GM20431 (cell line): Measurements from ENCODE around the gene WIPF1.
"Not testable (repeated sequence)": the region's sequence is repeated elsewhere in the genome, so short reads cannot be mapped to it uniquely, and the experiment has no call there.

Source experiments
- in situ Hi-C: fragments of 300-500 bp; cut with MseI, MboI; formaldehyde crosslinking; loops from one replicate; pipeline ENCODE4 v1.15.0; 2020; ENCODE audit warnings: low sequenced_read_pairs; ENCODE audit not compliant: unreplicated experiment

WIPF1 gene

GRCh38 chr2:174548646-174549045, 49.0 kb downstream of the WIPF1 start:
- in situ Hi-C loops, result not testable (repeated sequence)

GRCh38 chr2:174548021-174548420, 49.6 kb downstream of the WIPF1 start:
- in situ Hi-C loops, result not testable (repeated sequence)

DNA sequence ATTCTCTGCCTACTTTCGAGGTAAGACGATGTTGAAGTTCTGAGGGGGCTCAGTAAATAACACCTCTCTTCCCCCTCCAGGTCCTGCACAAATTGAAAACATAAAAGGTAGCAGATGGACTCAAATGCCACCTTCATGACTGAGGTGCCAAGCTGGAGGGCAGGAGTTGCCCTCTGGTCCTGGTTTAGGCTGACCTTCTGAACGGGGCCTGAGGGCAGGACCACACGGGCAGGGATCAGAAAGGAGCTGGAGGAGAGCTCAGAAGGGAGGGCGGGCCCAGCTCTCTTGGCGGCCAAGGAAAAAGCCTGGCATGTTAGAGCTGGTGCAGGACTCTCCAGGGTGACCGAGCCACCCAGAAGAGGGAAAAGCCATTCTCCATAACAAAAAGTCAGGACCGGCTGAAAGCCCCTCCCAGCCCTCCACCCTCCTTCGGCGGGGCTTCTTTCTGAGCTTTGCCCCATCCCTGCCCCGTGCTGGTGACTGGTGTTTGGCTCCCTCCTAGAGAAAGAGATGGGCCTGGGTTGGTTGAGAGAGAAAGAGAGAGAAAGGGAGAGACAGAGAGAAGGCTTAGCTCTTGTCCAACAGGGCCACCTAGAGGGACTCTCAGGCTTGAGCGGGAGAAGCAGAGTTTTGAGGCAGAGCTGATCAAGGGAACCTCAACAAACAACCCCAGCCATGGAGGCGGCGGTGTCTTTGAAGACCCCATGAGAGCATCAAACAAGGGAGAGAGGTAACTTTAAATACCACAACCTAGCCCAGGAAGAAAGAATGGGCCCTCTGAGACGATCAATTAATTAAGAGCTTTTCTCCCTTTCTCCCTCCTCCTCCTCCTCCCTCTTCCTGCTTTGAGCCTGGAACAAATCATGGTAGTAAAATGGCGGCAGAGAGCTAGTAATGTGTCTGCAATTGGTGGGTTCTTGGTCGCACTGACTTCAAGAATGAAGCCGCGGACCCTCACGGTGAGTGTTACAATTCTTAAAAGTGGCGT, 50.8 kb downstream of the WIPF1 start:
- in situ Hi-C loops, result no loop called here

- in situ Hi-C loops, result no loop called here
Measured at GRCh38 chr2:174545240-174545639, 52.4 kb downstream of the WIPF1 start.

DNA sequence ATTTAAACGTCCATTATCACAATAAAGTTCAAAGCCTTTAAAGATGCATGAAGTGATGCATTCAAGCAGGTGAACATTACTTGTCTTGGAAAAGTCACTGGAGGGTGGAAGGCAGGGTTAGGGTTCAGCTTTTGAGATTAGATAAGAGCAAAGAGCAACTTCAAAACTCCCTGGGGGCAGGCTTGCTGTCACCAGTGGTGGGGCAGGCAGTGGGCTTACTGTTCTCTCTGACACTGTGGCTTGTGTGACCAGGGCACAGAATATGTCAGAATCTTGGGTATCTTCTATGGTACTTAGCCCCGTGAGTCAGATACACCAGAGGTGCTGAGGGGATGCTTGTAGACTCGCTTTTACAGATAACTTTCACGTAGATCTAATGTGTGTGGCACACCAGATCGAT, 52.8 kb downstream of the WIPF1 start:
- in situ Hi-C loops, result no loop called here

GRCh38 chr2:174544156-174544555, 53.4 kb downstream of the WIPF1 start:
- in situ Hi-C loops, result no loop called here

DNA sequence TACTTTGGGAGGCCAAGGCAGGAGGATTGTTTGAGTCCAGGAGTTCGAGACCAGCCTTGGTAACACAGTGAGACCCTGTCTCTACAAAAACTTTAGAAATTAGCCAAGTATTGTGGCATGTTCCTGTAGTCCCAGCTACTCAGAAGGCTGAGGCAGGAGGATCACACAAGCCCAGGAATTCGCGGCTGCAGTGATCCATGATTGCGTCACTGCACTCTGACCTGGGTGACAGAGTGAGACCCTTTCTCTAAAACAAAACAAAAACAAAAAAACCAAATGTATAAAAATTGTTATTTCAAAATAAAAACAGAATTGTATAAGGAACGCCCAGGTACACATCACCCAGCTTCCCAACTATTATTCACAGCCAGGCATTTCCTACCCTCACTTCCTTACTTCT, 56.7 kb downstream of the WIPF1 start:
- in situ Hi-C loops, result no loop called here

DNA sequence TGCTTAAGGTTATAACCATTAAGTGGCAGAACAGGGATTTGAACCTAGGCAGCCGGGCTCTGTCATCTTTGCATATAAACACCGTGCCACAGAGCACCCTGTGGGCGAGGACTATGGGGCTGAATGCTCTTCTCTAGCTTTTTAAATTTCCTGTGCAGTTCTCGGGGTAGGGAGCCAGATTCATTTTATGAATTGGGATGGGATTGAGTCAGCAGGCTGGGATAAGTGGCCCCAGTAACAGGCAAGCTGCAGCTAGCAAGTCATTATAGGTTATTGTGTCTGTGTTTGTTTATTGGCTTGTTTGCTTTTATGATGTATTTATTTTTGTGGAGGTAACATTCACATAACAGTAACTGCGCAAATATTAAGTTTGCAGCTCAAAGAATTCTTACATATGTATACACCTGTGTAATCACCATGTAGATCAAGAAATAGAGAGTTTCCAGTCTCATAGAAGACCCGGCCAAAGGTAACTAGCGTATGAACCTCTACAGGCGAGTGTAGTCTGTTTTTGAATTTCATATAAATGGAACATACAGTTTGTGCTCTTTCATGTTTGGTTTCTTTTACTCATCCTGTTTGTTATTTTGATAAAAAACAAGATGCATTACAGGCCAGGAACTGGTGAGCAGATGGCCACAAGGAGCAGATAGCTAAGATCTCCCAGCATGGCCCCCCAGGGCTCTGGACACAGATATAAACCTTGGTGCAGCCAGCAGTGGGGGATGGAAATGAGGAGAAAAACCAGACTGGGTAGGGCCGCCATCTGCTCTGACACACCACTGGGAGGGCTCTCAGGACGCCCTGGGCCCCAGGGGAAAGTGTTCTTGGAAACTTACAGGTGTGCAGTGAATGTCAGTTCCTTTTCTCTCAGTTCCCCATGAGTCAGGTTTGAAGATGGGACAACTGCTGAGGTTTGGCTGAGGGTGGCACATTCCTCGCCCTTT, 61.6 kb downstream of the WIPF1 start:
- in situ Hi-C loops, result no loop called here

DNA sequence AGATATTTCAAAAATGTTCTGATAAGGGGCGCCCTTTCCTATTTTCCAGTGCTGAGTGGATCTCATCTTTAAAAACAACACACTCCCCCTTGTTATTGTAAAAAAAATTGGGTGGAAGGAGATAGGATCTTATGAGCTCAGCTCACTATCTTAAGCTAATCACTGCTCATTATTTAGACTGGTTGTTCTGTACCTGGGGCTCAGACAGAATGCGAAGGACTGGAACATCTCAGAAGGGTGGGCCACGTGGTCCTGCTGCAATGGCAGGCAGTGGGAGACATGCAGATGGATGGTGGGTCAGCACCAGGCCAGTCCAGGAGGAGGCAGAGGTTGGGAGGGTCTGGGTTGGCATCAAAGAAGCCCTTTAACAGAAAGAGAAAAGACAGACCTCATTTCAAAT, 62.5 kb downstream of the WIPF1 start:
- in situ Hi-C loops, result no loop called here

GRCh38 chr2:174529916-174530315, 67.7 kb downstream of the WIPF1 start:
- in situ Hi-C loops, result no loop called here

DNA sequence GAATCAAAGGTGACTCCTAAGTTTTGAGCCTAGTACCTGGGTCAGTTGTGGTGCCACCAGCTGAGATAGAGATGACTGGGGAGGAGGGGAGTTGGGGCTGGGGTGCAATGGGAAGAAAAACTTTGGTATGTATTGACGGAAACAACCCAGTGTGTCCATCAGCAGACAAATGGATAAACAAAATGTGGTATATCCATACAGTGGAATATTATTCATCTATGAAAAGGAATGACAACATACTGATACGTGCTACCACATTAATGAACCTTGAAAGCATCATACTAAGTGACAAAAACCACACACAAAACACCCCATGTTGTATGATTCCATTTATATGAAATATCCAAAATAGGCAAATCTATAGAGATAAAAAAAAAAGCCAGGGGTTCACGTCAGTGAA, 69.6 kb downstream of the WIPF1 start:
- in situ Hi-C loops, result no loop called here

DNA sequence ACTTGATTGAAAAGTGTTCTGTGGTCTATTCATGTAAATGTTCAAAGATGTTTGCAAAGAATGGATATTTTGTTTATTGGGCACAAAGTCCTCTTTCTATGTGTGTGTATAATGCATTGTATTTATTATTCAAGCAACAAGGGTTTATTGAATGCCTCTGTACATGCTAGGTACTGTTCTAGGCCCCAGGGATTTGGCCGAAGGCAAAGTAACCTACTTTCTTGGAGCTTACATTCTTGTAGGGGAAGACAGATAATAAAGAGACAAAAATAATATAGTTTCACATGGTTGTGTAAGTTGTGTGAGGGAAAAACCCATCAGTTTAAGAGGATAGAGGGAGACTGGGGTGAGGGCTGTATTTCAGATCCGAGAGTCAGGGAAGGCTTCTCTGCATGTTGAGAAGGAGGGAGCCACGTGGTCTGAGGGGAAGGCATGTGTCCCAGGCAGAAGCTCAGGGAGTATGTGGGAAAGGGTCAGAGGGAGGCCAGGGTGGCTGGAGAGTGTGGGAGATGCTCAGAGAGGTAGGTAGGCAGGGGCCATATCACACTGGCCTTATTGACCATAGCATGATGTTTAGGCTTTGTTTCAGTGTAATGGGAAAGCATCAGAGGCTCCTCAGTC, 70.4 kb downstream of the WIPF1 start:
- in situ Hi-C loops, result no loop called here

GRCh38 chr2:174524527-174524926, 73.1 kb downstream of the WIPF1 start:
- in situ Hi-C loops, result no loop called here

- in situ Hi-C loops, result no loop called here
Measured at GRCh38 chr2:174522553-174522952, 75.1 kb downstream of the WIPF1 start.

GRCh38 chr2:174518395-174518794, 79.2 kb downstream of the WIPF1 start:
- in situ Hi-C loops, result no loop called here

DNA sequence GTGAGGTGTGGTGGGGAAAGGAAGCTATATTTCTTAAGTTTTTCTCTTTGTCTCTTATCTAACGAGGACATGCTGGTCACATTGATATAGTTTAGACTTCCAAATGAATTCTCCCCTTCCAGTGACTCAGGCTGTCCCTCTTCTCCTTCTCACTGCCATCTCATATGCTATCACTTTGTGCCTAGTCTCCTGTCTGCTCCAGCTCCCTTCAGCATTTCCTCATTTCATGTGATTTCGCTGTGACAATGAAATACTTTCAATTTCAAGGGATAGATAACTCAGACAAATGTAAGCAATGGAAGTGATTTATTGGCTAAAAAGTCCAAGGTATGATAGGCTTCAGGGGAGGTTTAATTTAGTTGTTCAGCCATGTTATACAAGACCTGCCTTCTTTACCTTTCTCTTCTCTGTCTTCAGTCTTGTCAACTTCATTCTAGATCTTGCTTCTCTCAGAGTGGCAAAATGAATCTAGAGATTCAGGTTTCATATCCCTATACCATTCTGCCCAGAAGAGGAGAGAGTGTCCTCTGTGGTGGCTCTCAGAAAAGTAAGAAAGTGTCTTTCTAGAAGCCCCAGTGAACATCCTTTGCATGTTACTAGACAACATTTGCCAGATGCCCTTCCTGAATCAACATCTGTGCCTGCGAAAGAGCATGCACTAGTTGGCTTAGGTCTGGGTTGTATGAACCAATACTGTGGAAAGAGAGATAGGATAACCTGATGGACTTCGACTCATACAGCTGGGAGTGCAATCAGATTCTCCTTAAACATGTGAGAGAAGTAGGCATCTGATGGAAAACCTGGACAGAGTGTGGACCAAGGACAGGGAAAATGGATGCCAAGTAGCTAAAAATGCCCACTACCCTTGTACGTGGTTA, 80.9 kb downstream of the WIPF1 start:
- in situ Hi-C loops, result no loop called here

GRCh38 chr2:174512345-174512744, 85.3 kb downstream of the WIPF1 start:
- in situ Hi-C loops, result no loop called here

- in situ Hi-C loops, result no loop called here
Measured at GRCh38 chr2:174511580-174512260, 85.9 kb downstream of the WIPF1 start.
